Fibroblast of skin of right biceps (primary cell): ENCODE data around the gene C2orf42.
"Not testable (repeated sequence)": the region's sequence is repeated elsewhere in the genome, so short reads cannot be mapped to it uniquely, and the experiment has no call there.

ENCODE experiments used
- DNase-seq: peaks from one replicate; pipeline ENCODE4 v3.0.0-alpha.2; 2013

C2orf42 gene

GRCh38 chr2:70169654-70170245 lies 21.1 kb downstream of the C2orf42 start:
- DNase-seq: not testable (repeated sequence)

- DNase-seq: no peak
These were observed 29.7 kb downstream of the C2orf42 start for GRCh38 chr2:70161069-70161534.

GRCh38 chr2:70160545-70160944 lies 30.3 kb downstream of the C2orf42 start:
- DNase-seq: no peak

- not testable (repeated sequence) for DNase-seq
These were observed 41.6 kb downstream of the C2orf42 start for GRCh38 chr2:70149130-70149686.

GRCh38 chr2:70148211-70148760 lies 42.5 kb downstream of the C2orf42 start:
- DNase-seq: not testable (repeated sequence)

GRCh38 chr2:70145851-70146739 lies 44.7 kb downstream of the C2orf42 start:
- DNase-seq: no peak

- no peak for DNase-seq
These were observed 45.7 kb downstream of the C2orf42 start for GRCh38 chr2:70145144-70145490.

GRCh38 chr2:70144443-70145143 lies 46.2 kb downstream of the C2orf42 start:
- no peak for DNase-seq

- DNase-seq: peak; percentile 44
These were observed 47.3 kb downstream of the C2orf42 start for GRCh38 chr2:70143314-70144150.

GRCh38 chr2:70142590-70143313 lies 48.1 kb downstream of the C2orf42 start:
- DNase-seq: peak; percentile 99

GRCh38 chr2:70141902-70142589 lies 48.8 kb downstream of the C2orf42 start:
- no peak for DNase-seq

GRCh38 chr2:70141212-70141901 lies 49.5 kb downstream of the C2orf42 start:
- DNase-seq: peak; percentile 56

GRCh38 chr2:70140791-70141211 lies 50.0 kb downstream of the C2orf42 start:
- DNase-seq: no peak

GRCh38 chr2:70134323-70134983 lies 56.4 kb downstream of the C2orf42 start:
- DNase-seq: not testable (repeated sequence)

GRCh38 chr2:70133491-70134322 lies 57.1 kb downstream of the C2orf42 start:
- no peak for DNase-seq

- DNase-seq: no peak
These were observed 57.7 kb downstream of the C2orf42 start for GRCh38 chr2:70133127-70133452.

GRCh38 chr2:70132244-70133126 lies 58.3 kb downstream of the C2orf42 start:
- peak; percentile 56 for DNase-seq
